NCI-H146 (cell line): Measurements from ENCODE around the gene ELFN2.

ENCODE experiments used
- DNase-seq: peaks from one replicate; lab custom pipeline; 2025; lab: John Stamatoyannopoulos, UW

ELFN2 gene

GRCh38 chr22:37356922-37357321, 70.4 kb downstream of the ELFN2 start:
- no peak for DNase-seq

GRCh38 chr22:37355174-37355573, 72.1 kb downstream of the ELFN2 start:
- DNase-seq = peak; percentile 3

- DNase-seq = no peak
Observed at GRCh38 chr22:37354670-37355069, 72.6 kb downstream of the ELFN2 start.

GRCh38 chr22:37354261-37354660, 73.0 kb downstream of the ELFN2 start:
- DNase-seq = no peak

- no peak for DNase-seq
Observed at GRCh38 chr22:37353839-37354238, 73.4 kb downstream of the ELFN2 start.

- no peak for DNase-seq
Observed at GRCh38 chr22:37352481-37352880, 74.8 kb downstream of the ELFN2 start.

- no peak for DNase-seq
Observed at GRCh38 chr22:37351232-37351631, 76.0 kb downstream of the ELFN2 start.

GRCh38 chr22:37349043-37349814, 78.0 kb downstream of the ELFN2 start:
- DNase-seq = no peak

- DNase-seq = no peak
Observed at GRCh38 chr22:37346505-37346895, 80.8 kb downstream of the ELFN2 start.

GRCh38 chr22:37345863-37346504, 81.3 kb downstream of the ELFN2 start:
- no peak for DNase-seq

GRCh38 chr22:37344735-37345449, 82.4 kb downstream of the ELFN2 start:
- no peak for DNase-seq

GRCh38 chr22:37343863-37344734, 83.2 kb downstream of the ELFN2 start:
- DNase-seq = no peak

GRCh38 chr22:37343348-37343747, 83.9 kb downstream of the ELFN2 start:
- no peak for DNase-seq

- no peak for DNase-seq
Observed at GRCh38 chr22:37342065-37342464, 85.2 kb downstream of the ELFN2 start.

GRCh38 chr22:37340331-37341262, 86.7 kb downstream of the ELFN2 start:
- peak; percentile 56 for DNase-seq

- no peak for DNase-seq
Observed at GRCh38 chr22:37338539-37339246, 88.6 kb downstream of the ELFN2 start.

GRCh38 chr22:37337204-37337943, 89.9 kb downstream of the ELFN2 start:
- no peak for DNase-seq

GRCh38 chr22:37336579-37336978, 90.7 kb downstream of the ELFN2 start:
- DNase-seq = no peak

- no peak for DNase-seq
Observed at GRCh38 chr22:37335806-37336199, 91.5 kb downstream of the ELFN2 start.
